ENCODE data around the gene MYEF2.

DNA sequence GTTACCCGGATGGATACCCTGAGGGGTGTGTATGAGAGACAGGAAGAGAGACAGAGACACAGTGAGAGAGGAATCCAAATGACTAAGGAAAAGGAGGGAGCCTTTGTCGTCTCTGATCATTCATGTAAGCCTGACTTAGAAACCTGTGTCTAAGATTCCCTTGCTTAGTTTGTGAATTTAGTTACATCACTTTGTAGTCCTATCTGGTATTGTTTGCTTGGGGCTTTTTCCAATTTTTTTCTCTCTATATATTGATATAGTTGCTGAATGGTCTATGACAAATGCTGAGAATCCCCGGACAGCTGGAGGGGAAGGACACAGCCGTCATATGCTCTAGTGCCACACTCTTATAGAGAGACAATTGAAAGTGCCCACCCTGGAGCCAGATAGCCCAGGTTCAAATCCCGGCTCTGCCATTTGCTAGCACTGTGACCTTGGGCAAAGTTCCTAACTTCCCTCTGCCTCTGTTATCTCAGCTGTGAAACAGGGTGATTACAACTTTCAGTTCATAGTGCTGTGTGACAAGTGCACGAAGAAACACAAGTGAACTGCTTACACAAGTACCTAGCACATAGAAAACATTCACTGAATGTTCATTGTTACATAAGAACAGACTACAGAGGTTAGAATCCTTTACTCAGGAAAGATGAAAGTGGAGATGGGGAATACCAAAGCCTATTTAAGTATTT lies 51.3 kb downstream of the MYEF2 start:
- no peak for TF ChIP-seq POLR2A (IDR thresholded peaks at IDR 0.05; ENCODE audit: extremely low read depth, insufficient read length)
- TF ChIP-seq, protein P1, sequence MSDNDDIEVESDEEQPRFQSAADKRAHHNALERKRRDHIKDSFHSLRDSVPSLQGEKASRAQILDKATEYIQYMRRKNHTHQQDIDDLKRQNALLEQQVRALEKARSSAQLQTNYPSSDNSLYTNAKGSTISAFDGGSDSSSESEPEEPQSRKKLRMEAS (IDR thresholded peaks at IDR 0.05; ENCODE audit: low read depth, low read length), result no peak

Measured in NB4 (cell line).